DOHH2 (cell line): ENCODE measurements around the gene HCN2.

Source experiments
- H3F3A ChIP-seq: fragments of 200-600 bp; sonication (generic), shearing (Covaris generic); 2 replicates; pipeline ENCODE4 v1.6.0; 2016; ENCODE audit warnings: antibody characterized with exemption, mild to moderate bottlenecking; ENCODE audit not compliant: control insufficient read depth, insufficient read depth
- H3K27ac ChIP-seq: fragments of 200-600 bp; sonication (generic); 2 replicates; pipeline ENCODE4 v1.5.1; 2014; ENCODE audit warnings: low read depth, mild to moderate bottlenecking, low read length, moderate library complexity
- H3K27me3 ChIP-seq: fragments of 200-600 bp; sonication (generic); 2 replicates; pipeline ENCODE4 v1.6.1; 2014; ENCODE audit warnings: mild to moderate bottlenecking, low read length, mixed read lengths; ENCODE audit not compliant: control insufficient read depth
- H3K36me3 ChIP-seq: fragments of 200-600 bp; sonication (generic); 2 replicates; pipeline ENCODE4 v1.6.1; 2014; ENCODE audit warnings: mild to moderate bottlenecking, low read length, moderate library complexity, mixed read lengths; ENCODE audit not compliant: control insufficient read depth
- H3K4me1 ChIP-seq: fragments of 200-600 bp; sonication (generic); 2 replicates; pipeline ENCODE4 v1.6.1; 2014; ENCODE audit warnings: mild to moderate bottlenecking, low read length, mixed read lengths; ENCODE audit not compliant: control insufficient read depth
- H3K4me2 ChIP-seq: fragments of 200-600 bp; sonication (generic); 2 replicates; pipeline ENCODE4 v1.6.0; 2014; ENCODE audit warnings: mild to moderate bottlenecking, low read length, moderate library complexity
- H3K4me3 ChIP-seq: fragments of 200-600 bp; sonication (generic); 2 replicates; pipeline ENCODE4 v1.5.1; 2014; ENCODE audit warnings: mild to moderate bottlenecking, low read length, mixed read lengths
- H3K79me2 ChIP-seq: fragments of 200-600 bp; sonication (generic); 2 replicates; pipeline ENCODE4 v1.6.1; 2014; ENCODE audit warnings: mild to moderate bottlenecking, low read length, mixed read lengths; ENCODE audit not compliant: control insufficient read depth
- H3K9me2 ChIP-seq: fragments of 200-600 bp; sonication (generic); replicated peaks from 2 replicates; pipeline ENCODE4 v1.6.1; 2014; ENCODE audit warnings: mild to moderate bottlenecking, low read length, mixed read lengths; ENCODE audit not compliant: control insufficient read depth
- H3K9me3 ChIP-seq: fragments of 200-600 bp; sonication (generic); 2 replicates; pipeline ENCODE4 v1.6.1; 2014; ENCODE audit warnings: antibody characterized with exemption, low read length, mixed read lengths; ENCODE audit not compliant: control insufficient read depth, insufficient read depth
- H4K20me1 ChIP-seq: fragments of 200-600 bp; sonication (generic); 2 replicates; pipeline ENCODE4 v1.6.0; 2014; ENCODE audit warnings: low read depth, mild to moderate bottlenecking, antibody characterized with exemption, low read length, moderate library complexity; ENCODE audit not compliant: control insufficient read depth, insufficient read depth
- EZH2phosphoT487 ChIP-seq: fragments of 200-600 bp; sonication (generic); IDR thresholded peaks from 2 replicates; pipeline ENCODE4 v1.6.1; 2017; ENCODE audit warnings: borderline replicate concordance, mild to moderate bottlenecking, antibody characterized with exemption, low read length, moderate library complexity, mixed read lengths
- TF ChIP-seq, protein P1 (sequence below): fragments of 200-600 bp; sonication (generic); IDR thresholded peaks from one replicate; pipeline ENCODE4 v1.5.1; 2014; ENCODE audit warnings: antibody characterized with exemption, mild to moderate bottlenecking, low read depth, low read length; ENCODE audit not compliant: poor library complexity, severe bottlenecking

HCN2 gene

DNA sequence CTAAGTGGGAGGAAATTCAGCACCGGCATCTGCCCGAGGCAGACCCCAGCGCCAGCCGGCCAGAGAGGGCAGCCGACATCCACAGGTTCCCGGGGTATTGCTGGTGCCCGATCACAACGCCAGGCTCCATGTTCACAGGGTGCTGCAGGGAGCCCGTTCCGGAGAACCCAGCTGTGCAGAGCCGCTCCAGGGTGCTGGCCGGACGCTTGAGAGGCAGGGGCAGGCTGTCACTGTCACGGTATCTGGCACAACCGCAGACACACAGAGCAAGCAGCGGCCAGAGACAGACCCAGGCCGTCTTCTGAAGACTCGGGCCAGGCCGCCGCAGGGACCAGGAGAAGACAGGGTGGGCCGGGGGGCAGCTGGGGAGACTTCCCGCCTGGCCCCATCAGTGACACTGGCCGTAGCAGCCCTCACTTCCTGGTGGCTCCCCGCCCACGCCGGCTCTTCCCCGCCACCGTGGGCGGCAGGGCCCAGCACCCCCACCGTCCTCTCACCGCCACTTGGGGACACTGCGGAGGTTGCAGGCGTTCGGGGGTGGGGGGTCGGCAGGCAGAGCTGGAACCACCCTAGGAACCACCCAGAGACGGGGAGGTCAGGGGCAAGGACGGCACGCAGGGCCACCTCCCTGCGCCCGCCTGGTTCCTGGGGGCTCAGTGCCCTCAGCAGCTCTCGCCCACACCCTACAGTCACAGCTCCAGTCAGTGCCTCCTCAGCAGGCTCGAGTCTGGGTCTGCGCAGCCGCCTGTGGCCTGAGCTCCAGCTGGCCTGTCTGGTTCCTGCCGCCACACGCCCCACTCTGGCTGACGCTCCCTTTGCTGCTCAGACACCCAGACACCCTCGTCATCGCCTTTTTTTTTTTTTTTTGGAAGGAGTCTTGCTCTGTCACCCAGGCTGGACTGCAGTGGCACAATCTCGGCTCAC lies 69.5 kb downstream of the HCN2 start:
- no peak overlapping the region for H3K27ac ChIP-seq
- H4K20me1 ChIP-seq = peaks cover 30% of the 10 kb centered on the region
- H3K4me1 ChIP-seq = peaks cover 25% of the 10 kb centered on the region
- H3K9me3 ChIP-seq = no peaks in the 10 kb centered on the region
- H3K36me3 ChIP-seq = peaks cover 73% of the 10 kb centered on the region
- H3K4me2 ChIP-seq = peak overlapping the region; percentile 82
- H3K27me3 ChIP-seq = no peaks in the 10 kb centered on the region
- no peak overlapping the region for H3K4me3 ChIP-seq
- no peaks in the 10 kb centered on the region for H3K9me2 ChIP-seq
- H3F3A ChIP-seq = no peaks in the 10 kb centered on the region
- TF ChIP-seq, protein P1, sequence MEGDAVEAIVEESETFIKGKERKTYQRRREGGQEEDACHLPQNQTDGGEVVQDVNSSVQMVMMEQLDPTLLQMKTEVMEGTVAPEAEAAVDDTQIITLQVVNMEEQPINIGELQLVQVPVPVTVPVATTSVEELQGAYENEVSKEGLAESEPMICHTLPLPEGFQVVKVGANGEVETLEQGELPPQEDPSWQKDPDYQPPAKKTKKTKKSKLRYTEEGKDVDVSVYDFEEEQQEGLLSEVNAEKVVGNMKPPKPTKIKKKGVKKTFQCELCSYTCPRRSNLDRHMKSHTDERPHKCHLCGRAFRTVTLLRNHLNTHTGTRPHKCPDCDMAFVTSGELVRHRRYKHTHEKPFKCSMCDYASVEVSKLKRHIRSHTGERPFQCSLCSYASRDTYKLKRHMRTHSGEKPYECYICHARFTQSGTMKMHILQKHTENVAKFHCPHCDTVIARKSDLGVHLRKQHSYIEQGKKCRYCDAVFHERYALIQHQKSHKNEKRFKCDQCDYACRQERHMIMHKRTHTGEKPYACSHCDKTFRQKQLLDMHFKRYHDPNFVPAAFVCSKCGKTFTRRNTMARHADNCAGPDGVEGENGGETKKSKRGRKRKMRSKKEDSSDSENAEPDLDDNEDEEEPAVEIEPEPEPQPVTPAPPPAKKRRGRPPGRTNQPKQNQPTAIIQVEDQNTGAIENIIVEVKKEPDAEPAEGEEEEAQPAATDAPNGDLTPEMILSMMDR = no peak
- TF ChIP-seq EZH2phosphoT487 = no peak
- H3K79me2 ChIP-seq = peaks cover 92% of the 10 kb centered on the region

DNA sequence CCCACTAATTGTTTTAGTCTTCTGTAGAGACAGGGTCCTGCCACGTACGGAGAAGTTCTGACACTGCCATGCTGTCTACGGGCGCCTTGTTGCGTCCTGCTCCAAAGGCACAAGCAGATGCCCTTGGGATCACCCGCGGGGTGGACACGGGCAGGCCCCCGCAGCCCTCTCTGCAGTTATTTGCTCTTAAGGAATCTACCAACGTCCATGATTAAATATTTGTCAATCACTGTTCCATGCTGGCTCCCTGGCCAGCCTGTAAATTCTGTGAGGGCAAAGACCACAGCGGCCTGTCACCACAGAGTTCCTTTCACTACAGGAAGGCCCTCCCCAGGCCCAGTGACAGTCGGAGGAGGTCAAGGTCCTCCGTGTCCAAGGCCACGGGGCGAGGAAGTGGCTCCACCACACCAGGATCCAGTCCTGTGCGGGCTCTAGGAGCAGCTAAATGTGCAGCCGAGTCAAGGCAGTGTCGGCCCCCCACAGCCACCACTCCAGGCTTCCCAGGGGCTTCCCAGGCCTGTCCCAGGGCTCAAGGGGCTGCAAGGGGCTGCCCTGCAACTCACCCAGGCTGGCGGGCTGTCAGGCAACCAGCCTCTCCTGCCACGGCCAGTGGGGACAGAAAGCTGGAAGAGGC lies 71.2 kb downstream of the HCN2 start:
- Histone ChIP-seq H3F3A (no peaks in the 10 kb centered on the region), H3K36me3 (peaks cover 64% of the 10 kb centered on the region), H3K4me2 (peak overlapping the region; percentile 82), H3K27me3 (no peaks in the 10 kb centered on the region), H4K20me1 (peaks cover 30% of the 10 kb centered on the region), H3K9me2 (no peaks in the 10 kb centered on the region), H3K9me3 (no peaks in the 10 kb centered on the region), H3K4me3 (peak overlapping the region; percentile 82), H3K4me1 (peaks cover 34% of the 10 kb centered on the region), H3K27ac (peak overlapping the region; percentile 64; the same call in 1 of the 2 replicates), H3K79me2 (peaks cover 74% of the 10 kb centered on the region)
- TF ChIP-seq, protein P1 = no peak
- no peak for TF ChIP-seq EZH2phosphoT487

DNA sequence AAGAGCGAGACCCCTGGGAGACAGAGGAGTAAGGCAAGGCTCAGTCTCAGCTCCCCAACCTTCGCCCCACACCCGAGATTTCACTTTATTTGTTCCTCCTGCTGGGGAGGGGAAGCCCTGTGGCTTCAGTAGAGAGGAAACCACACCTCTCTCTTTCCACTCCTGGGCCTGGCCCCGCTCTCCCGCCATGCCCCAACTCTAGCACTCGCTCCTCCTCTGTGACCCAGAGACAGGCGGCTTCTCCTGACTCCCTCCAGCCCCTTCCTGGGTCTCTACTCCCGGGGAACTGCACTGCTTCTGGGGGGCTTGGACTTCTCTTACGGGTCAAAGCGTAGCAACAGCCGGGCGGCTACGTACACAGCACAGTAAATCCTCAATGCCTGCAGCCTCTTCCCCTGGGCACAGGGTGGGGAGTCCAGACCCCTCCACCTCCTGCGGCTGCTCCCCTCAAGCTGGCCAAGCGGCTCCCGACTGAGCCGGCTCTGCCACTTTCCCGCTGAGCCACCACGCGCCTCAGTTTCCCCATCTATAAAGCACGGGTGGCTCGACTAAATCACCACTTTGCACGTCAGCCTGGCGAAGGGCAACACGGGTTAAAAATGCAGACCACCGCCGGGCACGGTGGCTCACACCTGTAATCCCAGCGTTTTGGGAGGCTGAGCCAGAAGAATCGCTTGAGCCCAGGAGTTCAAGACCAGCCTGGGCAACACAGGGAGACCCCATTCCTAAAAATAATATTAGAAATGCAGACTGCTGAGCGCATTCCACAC lies 71.9 kb downstream of the HCN2 start:
- Histone ChIP-seq H3K4me1 (peaks cover 34% of the 10 kb centered on the region), H3K36me3 (peaks cover 60% of the 10 kb centered on the region), H3F3A (no peaks in the 10 kb centered on the region), H4K20me1 (peaks cover 30% of the 10 kb centered on the region), H3K27me3 (no peaks in the 10 kb centered on the region), H3K9me3 (no peaks in the 10 kb centered on the region), H3K4me3 (peak overlapping the region; percentile 82), H3K79me2 (peaks cover 67% of the 10 kb centered on the region), H3K9me2 (no peaks in the 10 kb centered on the region), H3K27ac (peak overlapping the region; percentile 64), H3K4me2 (peak overlapping the region; percentile 82)
- TF ChIP-seq, protein P1 = no peak
- TF ChIP-seq EZH2phosphoT487 = no peak
